ENCODE data around the gene ZER1. TPM values are rescaled to one million over a fixed set of nuclear protein-coding genes. Genes with fewer than 3 reads are reported as not detected.

ZER1 gene
- total RNA-seq, 4 donors from 2014 or later, result 30.9 to 80.1 (median 34.7) TPM

DNA sequence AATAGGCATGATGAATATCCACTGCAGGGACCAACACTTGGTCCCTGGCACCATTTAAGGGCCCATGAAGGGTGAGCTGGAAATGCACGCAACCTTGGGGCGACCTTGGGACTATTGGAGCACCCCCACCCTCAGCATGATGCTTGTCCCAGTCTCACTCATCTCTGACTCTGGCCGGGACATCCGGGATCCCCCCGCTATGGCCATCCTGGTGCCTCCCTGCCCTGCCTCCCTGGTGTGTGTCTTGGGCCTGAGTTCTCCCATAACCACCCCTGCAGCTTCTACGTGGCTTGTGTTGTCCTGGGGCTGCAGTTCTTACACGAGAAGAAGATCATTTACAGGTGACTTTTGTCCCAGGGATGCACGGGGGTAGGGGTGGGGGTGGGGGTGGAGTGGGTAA lies 53.7 kb downstream of the ZER1 start:
- TF ChIP-seq, protein P1, sequence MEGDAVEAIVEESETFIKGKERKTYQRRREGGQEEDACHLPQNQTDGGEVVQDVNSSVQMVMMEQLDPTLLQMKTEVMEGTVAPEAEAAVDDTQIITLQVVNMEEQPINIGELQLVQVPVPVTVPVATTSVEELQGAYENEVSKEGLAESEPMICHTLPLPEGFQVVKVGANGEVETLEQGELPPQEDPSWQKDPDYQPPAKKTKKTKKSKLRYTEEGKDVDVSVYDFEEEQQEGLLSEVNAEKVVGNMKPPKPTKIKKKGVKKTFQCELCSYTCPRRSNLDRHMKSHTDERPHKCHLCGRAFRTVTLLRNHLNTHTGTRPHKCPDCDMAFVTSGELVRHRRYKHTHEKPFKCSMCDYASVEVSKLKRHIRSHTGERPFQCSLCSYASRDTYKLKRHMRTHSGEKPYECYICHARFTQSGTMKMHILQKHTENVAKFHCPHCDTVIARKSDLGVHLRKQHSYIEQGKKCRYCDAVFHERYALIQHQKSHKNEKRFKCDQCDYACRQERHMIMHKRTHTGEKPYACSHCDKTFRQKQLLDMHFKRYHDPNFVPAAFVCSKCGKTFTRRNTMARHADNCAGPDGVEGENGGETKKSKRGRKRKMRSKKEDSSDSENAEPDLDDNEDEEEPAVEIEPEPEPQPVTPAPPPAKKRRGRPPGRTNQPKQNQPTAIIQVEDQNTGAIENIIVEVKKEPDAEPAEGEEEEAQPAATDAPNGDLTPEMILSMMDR (IDR thresholded peaks at IDR 0.05; ENCODE audit: low read depth), result no peak

DNA sequence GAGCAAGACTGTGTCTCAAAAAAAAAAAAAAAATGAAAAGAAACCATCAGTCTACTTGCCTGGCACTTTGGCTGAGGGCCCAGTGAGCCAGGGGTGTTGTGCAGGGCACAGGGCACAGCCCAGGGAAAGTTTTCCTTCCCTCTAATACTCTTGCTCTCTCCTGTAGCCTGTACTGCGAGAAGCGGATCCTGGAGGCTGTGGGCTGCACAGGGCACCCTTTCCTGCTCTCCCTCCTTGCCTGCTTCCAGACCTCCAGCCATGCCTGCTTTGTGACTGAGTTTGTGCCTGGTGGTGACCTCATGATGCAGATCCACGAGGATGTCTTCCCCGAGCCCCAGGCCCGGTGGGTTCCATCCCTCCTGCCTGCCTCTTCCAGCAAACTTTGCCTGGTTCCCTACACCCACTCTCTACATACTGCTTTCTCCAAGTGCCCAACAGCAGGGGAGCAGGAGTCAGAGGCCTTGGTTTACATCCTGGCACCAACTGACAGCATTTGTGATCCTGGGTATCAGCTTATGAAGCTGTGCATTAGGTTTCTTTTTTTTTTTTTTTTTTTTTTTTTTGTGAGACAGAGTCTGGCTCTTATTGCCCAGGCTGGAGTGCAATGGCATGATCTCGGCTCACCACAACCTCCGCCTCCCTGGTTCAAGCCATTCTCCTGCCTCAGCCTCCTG lies 55.0 kb downstream of the ZER1 start:
- TF ChIP-seq, protein P1 (IDR thresholded peaks at IDR 0.05; ENCODE audit: low read depth), result no peak

DNA sequence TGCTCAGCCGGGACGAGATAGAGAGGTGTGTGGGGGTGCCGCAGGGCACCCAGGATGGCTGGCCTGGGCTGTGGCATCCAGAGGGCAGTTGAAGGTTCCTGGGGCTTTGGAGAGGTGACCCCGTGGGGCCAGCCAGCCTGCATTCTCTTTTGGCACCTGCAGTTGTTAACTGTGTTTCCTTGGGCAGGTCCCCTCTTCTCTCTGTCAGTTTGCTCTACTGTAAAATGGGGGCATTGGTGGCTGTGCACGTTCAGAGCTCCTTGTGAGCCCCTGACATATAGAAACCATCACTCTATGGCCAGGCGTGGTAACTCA lies 56.3 kb downstream of the ZER1 start:
- TF ChIP-seq, protein P1 (IDR thresholded peaks at IDR 0.05; ENCODE audit: low read depth), result no peak

DNA sequence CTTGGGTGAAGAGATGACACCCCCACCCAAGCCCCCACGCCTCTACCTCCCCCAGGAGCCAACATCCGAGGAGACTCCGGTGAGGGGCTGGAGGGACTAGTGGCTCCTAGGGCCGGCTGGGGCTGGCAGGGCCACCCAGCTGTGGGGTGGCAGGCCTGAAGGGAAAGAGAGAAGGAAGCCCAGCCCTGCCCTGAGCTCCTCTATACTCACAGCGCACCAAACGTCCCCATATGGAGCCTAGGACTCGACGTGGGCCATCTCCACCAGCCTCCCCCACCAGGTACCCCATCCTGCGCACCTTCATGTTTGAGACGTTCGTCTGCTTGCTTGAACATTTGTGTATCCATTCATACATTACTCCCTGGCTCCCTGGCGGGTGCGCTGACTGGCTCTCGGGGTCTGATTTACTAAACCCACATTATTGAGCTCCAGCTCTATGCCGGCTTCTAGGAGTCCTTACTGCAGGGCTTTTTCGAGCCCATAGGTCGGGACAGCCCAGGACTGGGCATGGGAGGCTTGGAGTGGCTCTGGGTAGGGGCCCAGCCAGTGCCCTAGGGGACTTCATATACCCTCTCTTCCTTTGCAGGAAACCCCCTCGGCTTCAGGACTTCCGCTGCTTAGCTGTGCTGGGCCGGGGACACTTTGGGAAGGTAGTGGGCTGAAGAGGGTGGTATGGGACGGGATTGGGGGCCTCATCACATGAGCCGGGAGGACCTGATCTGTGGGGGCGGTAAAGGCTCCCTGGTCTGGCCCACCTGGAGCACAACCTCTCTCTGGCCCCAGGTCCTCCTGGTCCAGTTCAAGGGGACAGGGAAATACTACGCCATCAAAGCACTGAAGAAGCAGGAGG lies 56.9 kb downstream of the ZER1 start:
- TF ChIP-seq, protein P1 (IDR thresholded peaks at IDR 0.05; ENCODE audit: low read depth), result no peak

DNA sequence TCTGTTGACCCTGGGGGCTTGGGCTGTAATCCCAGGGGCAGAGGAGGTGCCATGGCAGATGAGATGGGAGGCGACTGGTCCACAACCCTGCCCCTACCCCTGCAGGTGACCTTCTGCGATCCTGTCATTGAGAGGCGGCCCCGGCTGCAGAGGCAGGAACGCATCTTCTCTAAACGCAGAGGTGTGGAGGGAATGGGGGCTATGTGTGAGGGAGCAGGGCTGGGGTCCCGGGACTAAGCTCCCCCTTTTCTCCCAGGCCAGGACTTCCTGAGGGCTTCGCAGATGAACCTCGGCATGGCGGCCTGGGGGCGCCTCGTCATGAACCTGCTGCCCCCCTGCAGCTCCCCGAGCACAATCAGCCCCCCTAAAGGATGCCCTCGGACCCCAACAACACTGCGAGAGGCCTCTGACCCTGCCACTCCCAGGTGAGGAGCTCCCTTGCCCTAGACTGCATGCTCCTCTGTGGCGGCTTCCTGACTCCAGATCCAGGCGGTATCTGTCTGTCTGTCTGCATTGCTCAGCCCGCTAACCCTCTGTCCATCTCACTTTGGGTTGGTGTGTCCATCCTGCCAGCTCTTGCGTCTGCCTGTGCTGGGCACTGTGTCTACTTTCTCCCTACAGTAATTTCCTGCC lies 57.7 kb downstream of the ZER1 start:
- TF ChIP-seq, protein P1 (IDR thresholded peaks at IDR 0.05; ENCODE audit: low read depth), result no peak

DNA sequence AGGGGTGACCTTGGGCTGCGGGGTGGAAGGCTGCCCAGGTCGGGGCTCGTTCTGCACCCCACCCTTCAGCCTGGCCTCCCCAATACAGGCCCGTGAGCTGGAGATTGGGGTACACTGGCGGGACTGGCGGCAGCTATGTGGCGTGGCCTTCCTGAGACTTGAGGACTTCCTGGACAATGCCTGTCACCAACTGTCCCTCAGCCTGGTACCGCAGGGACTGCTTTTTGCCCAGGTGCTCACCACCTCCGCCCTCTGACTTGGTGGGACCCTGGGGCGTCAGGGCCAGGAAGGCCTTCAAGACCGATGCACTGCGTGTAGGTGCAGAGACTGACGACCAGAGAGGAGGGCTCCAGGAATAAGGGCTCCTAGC lies 58.3 kb downstream of the ZER1 start:
- TF ChIP-seq, protein P1 (IDR thresholded peaks at IDR 0.05; ENCODE audit: low read depth), result no peak

Data from subcutaneous adipose tissue (tissue), 4 donors.